HepG2 (cell line): ENCODE data around the gene TBCD.

Source experiments
- ARID2 ChIP-seq: sonication (generic); formaldehyde crosslinking; IDR thresholded peaks from 2 replicates; pipeline ENCODE4 v1.8.1; 2022; ENCODE audit warnings: mild to moderate bottlenecking, missing genetic modification reagents, borderline replicate concordance
- ATF7-NPFF ChIP-seq: sonication (generic); formaldehyde crosslinking; IDR thresholded peaks from 2 replicates; pipeline ENCODE4 v1.8.1; 2023; ENCODE audit warnings: mild to moderate bottlenecking, low read depth, missing genetic modification reagents, moderate library complexity
- CTCF ChIP-seq: sonication (generic); formaldehyde crosslinking; IDR thresholded peaks from 2 replicates; pipeline ENCODE4 v1.5.0; 2020; ENCODE audit warnings: mild to moderate bottlenecking, missing genetic modification reagents, moderate library complexity
- FOXA1 ChIP-seq, 2 experiments: fragments of 450-650 bp in 1 of 2; sonication (generic) in 1 of 2; formaldehyde crosslinking in 1 of 2; IDR thresholded peaks; 2 replicates each; pipeline versions ENCODE4 v1.4.0 to v1.6.1; 2016 to 2020; ENCODE audit warnings: missing genetic modification reagents in 1 of 2
- HNRNPK ChIP-seq: fragments of 200-400 bp; formaldehyde crosslinking; IDR thresholded peaks from 2 replicates; pipeline ENCODE4 v1.6.1; 2018; ENCODE audit warnings: low read length, low read depth, moderate library complexity, mild to moderate bottlenecking; ENCODE audit not compliant: poor library complexity, severe bottlenecking
- RFX5 ChIP-seq: IDR thresholded peaks from 2 replicates; pipeline ENCODE4 v1.6.1; 2011; ENCODE audit warnings: low read depth, low read length, improper control_type of control experiment
- ZFP36 ChIP-seq: fragments of 150-350 bp; IDR thresholded peaks from 2 replicates; pipeline ENCODE4 v1.6.1; 2018; ENCODE audit warnings: borderline replicate concordance, low read length, low read depth; ENCODE audit not compliant: partially characterized antibody
- ZHX2 ChIP-seq, 2 experiments: sonication (generic) in 1 of 2; formaldehyde crosslinking in 1 of 2; IDR thresholded peaks; 2 replicates each; pipeline versions ENCODE4 v1.6.1 to v1.9.0; 2014 to 2022; ENCODE audit warnings: antibody characterized with exemption in 1 of 2, borderline replicate concordance in 1 of 2, inconsistent platforms in 1 of 2, low read depth in 1 of 2, missing genetic modification reagents in 1 of 2
- ZKSCAN8 ChIP-seq: IDR thresholded peaks from 2 replicates; pipeline ENCODE4 v1.6.1; 2016; ENCODE audit warnings: borderline replicate concordance, missing genetic modification reagents, missing compliant biosample characterization
- ZNF407 ChIP-seq: sonication (generic); formaldehyde crosslinking; IDR thresholded peaks from one replicate; pipeline ENCODE4 v1.5.1; 2020; ENCODE audit warnings: mild to moderate bottlenecking, missing genetic modification reagents; ENCODE audit errors: not compliant biosample characterization

- TF ChIP-seq CTCF (no peak), RFX5 (no peak), ZHX2 (IDR thresholded peaks at IDR 0.05; ENCODE audit: low read depth) (no peak), ZHX2 (CRISPR knock-in tag; IDR thresholded peaks at IDR 0.05; ENCODE audit: borderline replicate concordance) (no peak), ATF7-NPFF (CRISPR knock-in tag) (no peak), ZNF407 (CRISPR knock-in tag) (no peak), ZKSCAN8 (CRISPR knock-in tag) (no peak), HNRNPK (no peak), FOXA1 (IDR thresholded peaks at IDR 0.05) (no peak), FOXA1 (CRISPR knock-in tag; IDR thresholded peaks at IDR 0.05) (no peak), ZFP36 (no peak), ARID2 (CRISPR knock-in tag) (no peak)
Observed at GRCh38 chr17:82950525-82951102, 198.7 kb downstream of the TBCD start.
